Measurements from ENCODE around the gene PAX2.

The PAX2 gene

GRCh38 chr10:100826983-100827818 lies 81.8 kb downstream of the PAX2 start:
- H3K36me3 ChIP-seq (ENCODE audit: control insufficient read depth in 2 of 2, insufficient read depth in 2 of 2, low read length in 2 of 2) = no peaks in the 10 kb centered on the region
- peaks cover 62 to 81% of the 10 kb centered on the region in 2 donors for H3K27me3 ChIP-seq (ENCODE audit: control insufficient read depth in 2 of 2, insufficient read depth in 2 of 2, low read length in 2 of 2)
- peaks cover 14 to 19% of the 10 kb centered on the region in 2 donors for H3K4me1 ChIP-seq (ENCODE audit: control insufficient read depth in 2 of 2, insufficient read depth in 2 of 2, low read length in 2 of 2)
- H3K9me3 ChIP-seq (ENCODE audit: control insufficient read depth in 2 of 2, low read length in 2 of 2) = no peaks in the 10 kb centered on the region
- no peak overlapping the region for H3K27ac ChIP-seq (ENCODE audit: low read depth in 2 of 2, low read length in 2 of 2)
- H3K4me3 ChIP-seq (ENCODE audit: low read length in 2 of 2) = peak overlapping the region; percentile 51 to 59
- peak overlapping the region in 1 of 2 donors; percentile 53 for H3K9ac ChIP-seq (ENCODE audit: low read depth in 1 of 2, low read length in 2 of 2)

- Histone ChIP-seq H3K36me3 (ENCODE audit: control insufficient read depth in 2 of 2, insufficient read depth in 2 of 2, low read length in 2 of 2) (no peaks in the 10 kb centered on the region), H3K9ac (ENCODE audit: low read depth in 1 of 2, low read length in 2 of 2) (no peak overlapping the region), H3K27ac (ENCODE audit: low read depth in 2 of 2, low read length in 2 of 2) (no peak overlapping the region), H3K9me3 (ENCODE audit: control insufficient read depth in 2 of 2, low read length in 2 of 2) (no peaks in the 10 kb centered on the region), H3K4me1 (ENCODE audit: control insufficient read depth in 2 of 2, insufficient read depth in 2 of 2, low read length in 2 of 2) (peaks cover 14 to 19% of the 10 kb centered on the region in 2 donors), H3K4me3 (ENCODE audit: low read length in 2 of 2) (peak overlapping the region; percentile 44 to 50), H3K27me3 (ENCODE audit: control insufficient read depth in 2 of 2, insufficient read depth in 2 of 2, low read length in 2 of 2) (peaks cover 67 to 78% of the 10 kb centered on the region in 2 donors)
These were observed 82.7 kb downstream of the PAX2 start for GRCh38 chr10:100827819-100828737.

GRCh38 chr10:100828738-100829096 lies 83.3 kb downstream of the PAX2 start:
- H3K9ac ChIP-seq (ENCODE audit: low read depth in 1 of 2, low read length in 2 of 2) = no peak overlapping the region
- H3K36me3 ChIP-seq (ENCODE audit: control insufficient read depth in 2 of 2, insufficient read depth in 2 of 2, low read length in 2 of 2) = no peaks in the 10 kb centered on the region
- H3K27me3 ChIP-seq (ENCODE audit: control insufficient read depth in 2 of 2, insufficient read depth in 2 of 2, low read length in 2 of 2) = peaks cover 66 to 72% of the 10 kb centered on the region in 2 donors
- peaks cover 14 to 19% of the 10 kb centered on the region in 2 donors for H3K4me1 ChIP-seq (ENCODE audit: control insufficient read depth in 2 of 2, insufficient read depth in 2 of 2, low read length in 2 of 2)
- H3K4me3 ChIP-seq (ENCODE audit: low read length in 2 of 2) = peak overlapping the region; percentile 44 to 67
- no peaks in the 10 kb centered on the region for H3K9me3 ChIP-seq (ENCODE audit: control insufficient read depth in 2 of 2, low read length in 2 of 2)
- no peak overlapping the region for H3K27ac ChIP-seq (ENCODE audit: low read depth in 2 of 2, low read length in 2 of 2)

GRCh38 chr10:100829097-100829870 lies 83.9 kb downstream of the PAX2 start:
- Histone ChIP-seq H3K4me3 (ENCODE audit: low read length in 2 of 2) (peak overlapping the region; percentile 44 to 67), H3K27me3 (ENCODE audit: control insufficient read depth in 2 of 2, insufficient read depth in 2 of 2, low read length in 2 of 2) (peaks cover 62 to 67% of the 10 kb centered on the region in 2 donors), H3K4me1 (ENCODE audit: control insufficient read depth in 2 of 2, insufficient read depth in 2 of 2, low read length in 2 of 2) (peaks cover 14 to 19% of the 10 kb centered on the region in 2 donors)

GRCh38 chr10:100829933-100830727 lies 84.7 kb downstream of the PAX2 start:
- H3K4me3 ChIP-seq (ENCODE audit: low read length in 2 of 2) = no peak overlapping the region
- H3K4me1 ChIP-seq (ENCODE audit: control insufficient read depth in 2 of 2, insufficient read depth in 2 of 2, low read length in 2 of 2) = peaks cover 14 to 19% of the 10 kb centered on the region in 2 donors
- H3K36me3 ChIP-seq (ENCODE audit: control insufficient read depth in 2 of 2, insufficient read depth in 2 of 2, low read length in 2 of 2) = no peaks in the 10 kb centered on the region
- H3K27ac ChIP-seq (ENCODE audit: low read depth in 2 of 2, low read length in 2 of 2) = no peak overlapping the region
- no peak overlapping the region for H3K9ac ChIP-seq (ENCODE audit: low read depth in 1 of 2, low read length in 2 of 2)
- no peaks in the 10 kb centered on the region for H3K9me3 ChIP-seq (ENCODE audit: control insufficient read depth in 2 of 2, low read length in 2 of 2)
- peaks cover 56 to 60% of the 10 kb centered on the region in 2 donors for H3K27me3 ChIP-seq (ENCODE audit: control insufficient read depth in 2 of 2, insufficient read depth in 2 of 2, low read length in 2 of 2)

More at GRCh38 chr10:100829097-100829870, 83.9 kb downstream of the PAX2 start:
- no peaks in the 10 kb centered on the region for H3K9me3 ChIP-seq (ENCODE audit: control insufficient read depth in 2 of 2, low read length in 2 of 2)
- no peaks in the 10 kb centered on the region for H3K36me3 ChIP-seq (ENCODE audit: control insufficient read depth in 2 of 2, insufficient read depth in 2 of 2, low read length in 2 of 2)
- no peak overlapping the region for H3K27ac ChIP-seq (ENCODE audit: low read depth in 2 of 2, low read length in 2 of 2)
- no peak overlapping the region for H3K9ac ChIP-seq (ENCODE audit: low read depth in 1 of 2, low read length in 2 of 2)

- no peak overlapping the region for H3K9ac ChIP-seq (ENCODE audit: low read depth in 1 of 2, low read length in 2 of 2)
- peaks cover 50 to 54% of the 10 kb centered on the region in 2 donors for H3K27me3 ChIP-seq (ENCODE audit: control insufficient read depth in 2 of 2, insufficient read depth in 2 of 2, low read length in 2 of 2)
- H3K9me3 ChIP-seq (ENCODE audit: control insufficient read depth in 2 of 2, low read length in 2 of 2) = no peaks in the 10 kb centered on the region
- H3K4me3 ChIP-seq (ENCODE audit: low read length in 2 of 2) = no peak overlapping the region
- H3K27ac ChIP-seq (ENCODE audit: low read depth in 2 of 2, low read length in 2 of 2) = no peak overlapping the region
- H3K4me1 ChIP-seq (ENCODE audit: control insufficient read depth in 2 of 2, insufficient read depth in 2 of 2, low read length in 2 of 2) = peaks cover 14 to 19% of the 10 kb centered on the region in 2 donors
- H3K36me3 ChIP-seq (ENCODE audit: control insufficient read depth in 2 of 2, insufficient read depth in 2 of 2, low read length in 2 of 2) = no peaks in the 10 kb centered on the region
These were observed 85.3 kb downstream of the PAX2 start for GRCh38 chr10:100830728-100831111.

GRCh38 chr10:100831742-100832141 lies 86.4 kb downstream of the PAX2 start:
- no peak overlapping the region for H3K27ac ChIP-seq (ENCODE audit: low read depth in 2 of 2, low read length in 2 of 2)
- H3K9ac ChIP-seq (ENCODE audit: low read depth in 1 of 2, low read length in 2 of 2) = no peak overlapping the region
- H3K9me3 ChIP-seq (ENCODE audit: control insufficient read depth in 2 of 2, low read length in 2 of 2) = no peaks in the 10 kb centered on the region
- H3K4me1 ChIP-seq (ENCODE audit: control insufficient read depth in 2 of 2, insufficient read depth in 2 of 2, low read length in 2 of 2) = peaks cover 13 to 16% of the 10 kb centered on the region in 2 donors
- H3K4me3 ChIP-seq (ENCODE audit: low read length in 2 of 2) = no peak overlapping the region
- peaks cover 46 to 51% of the 10 kb centered on the region in 2 donors for H3K27me3 ChIP-seq (ENCODE audit: control insufficient read depth in 2 of 2, insufficient read depth in 2 of 2, low read length in 2 of 2)
- H3K36me3 ChIP-seq (ENCODE audit: control insufficient read depth in 2 of 2, insufficient read depth in 2 of 2, low read length in 2 of 2) = no peaks in the 10 kb centered on the region

- H3K9me3 ChIP-seq (ENCODE audit: control insufficient read depth in 2 of 2, low read length in 2 of 2) = no peaks in the 10 kb centered on the region
- H3K27me3 ChIP-seq (ENCODE audit: control insufficient read depth in 2 of 2, insufficient read depth in 2 of 2, low read length in 2 of 2) = peaks cover 20 to 24% of the 10 kb centered on the region in 2 donors
- no peak overlapping the region for H3K27ac ChIP-seq (ENCODE audit: low read depth in 2 of 2, low read length in 2 of 2)
- H3K9ac ChIP-seq (ENCODE audit: low read depth in 1 of 2, low read length in 2 of 2) = no peak overlapping the region
- no peak overlapping the region for H3K4me3 ChIP-seq (ENCODE audit: low read length in 2 of 2)
- no peaks in the 10 kb centered on the region for H3K36me3 ChIP-seq (ENCODE audit: control insufficient read depth in 2 of 2, insufficient read depth in 2 of 2, low read length in 2 of 2)
- H3K4me1 ChIP-seq (ENCODE audit: control insufficient read depth in 2 of 2, insufficient read depth in 2 of 2, low read length in 2 of 2) = no peaks in the 10 kb centered on the region
These were observed 90.4 kb downstream of the PAX2 start for GRCh38 chr10:100835810-100836209.

- no peak overlapping the region for H3K9ac ChIP-seq (ENCODE audit: low read depth in 1 of 2, low read length in 2 of 2)
- no peak overlapping the region for H3K4me3 ChIP-seq (ENCODE audit: low read length in 2 of 2)
- no peaks in the 10 kb centered on the region for H3K36me3 ChIP-seq (ENCODE audit: control insufficient read depth in 2 of 2, insufficient read depth in 2 of 2, low read length in 2 of 2)
- H3K9me3 ChIP-seq (ENCODE audit: control insufficient read depth in 2 of 2, low read length in 2 of 2) = no peaks in the 10 kb centered on the region
- H3K4me1 ChIP-seq (ENCODE audit: control insufficient read depth in 2 of 2, insufficient read depth in 2 of 2, low read length in 2 of 2) = no peaks in the 10 kb centered on the region
- no peak overlapping the region for H3K27ac ChIP-seq (ENCODE audit: low read depth in 2 of 2, low read length in 2 of 2)
- H3K27me3 ChIP-seq (ENCODE audit: control insufficient read depth in 2 of 2, insufficient read depth in 2 of 2, low read length in 2 of 2) = peaks cover 13 to 15% of the 10 kb centered on the region in 2 donors
These were observed 91.5 kb downstream of the PAX2 start for GRCh38 chr10:100836891-100837290.

Data from mucosa of rectum (tissue), 2 donors.